H1 (cell line): ENCODE results near the gene EEIG1. TPM values are rescaled to one million over a fixed set of nuclear protein-coding genes. Genes with fewer than 3 reads are reported as not detected.

Source experiments
- CTCF ChIA-PET: fragments of 300-600 bp; sonication (Branson Sonifier 250); formaldehyde crosslinking; loops from one replicate; lab custom pipeline; 2021; ENCODE audit not compliant: partially characterized antibody; lab: Charles Lee
- POLR2A ChIA-PET: fragments of 300-600 bp; sonication (Branson Sonifier 250); formaldehyde crosslinking; loops from one replicate; lab custom pipeline; 2021; ENCODE audit warnings: inconsistent platforms; ENCODE audit not compliant: partially characterized antibody; lab: Charles Lee
- DNase-seq, 2 experiments: peaks; one replicate each; pipeline versions ENCODE4 v3.0.0 to v3.0.0-alpha.2; 2010 to 2022; ENCODE audit warnings: low spot score in 2 of 2, low read depth in 1 of 2, mixed read lengths in 1 of 2
- FAIRE-seq: peaks from 2 replicates; lab custom pipeline; 2011; peaks lifted over from hg19 to GRCh38; lab: Jason Lieb, UNC
- H2AFZ ChIP-seq: 2 replicates; pipeline ENCODE4 v1.8.1; 2012; ENCODE audit warnings: low read length, inconsistent platforms
- H2AK5ac ChIP-seq: 2 replicates; pipeline ENCODE4 v1.6.1; 2013; ENCODE audit warnings: low read depth, low read length
- H2BK120ac ChIP-seq: replicated peaks from 2 replicates; pipeline ENCODE3; 2013; ENCODE audit warnings: low read depth, low read length, inconsistent platforms
- H2BK12ac ChIP-seq: 2 replicates; pipeline ENCODE4 v1.6.1; 2013; ENCODE audit warnings: low read depth, low read length
- H2BK15ac ChIP-seq: 2 replicates; pipeline ENCODE4 v1.6.1; 2013; ENCODE audit warnings: low read length
- H2BK20ac ChIP-seq: 2 replicates; pipeline ENCODE4 v1.6.1; 2013; ENCODE audit warnings: low read length
- H2BK5ac ChIP-seq: 2 replicates; pipeline ENCODE4 v1.6.1; 2013; ENCODE audit warnings: low read depth, low read length
- H3K14ac ChIP-seq: 2 replicates; pipeline ENCODE4 v1.6.1; 2013; ENCODE audit warnings: inconsistent platforms; ENCODE audit not compliant: insufficient read length
- H3K18ac ChIP-seq: 2 replicates; pipeline ENCODE4 v1.6.1; 2013; ENCODE audit warnings: low read length; ENCODE audit errors: extremely low read depth
- H3K23ac ChIP-seq: 2 replicates; pipeline ENCODE4 v1.6.1; 2013; ENCODE audit warnings: inconsistent platforms; ENCODE audit not compliant: insufficient read length
- H3K23me2 ChIP-seq: 2 replicates; pipeline ENCODE4 v1.6.1; 2013; ENCODE audit warnings: low read depth, low read length
- H3K27ac ChIP-seq: 2 replicates; pipeline ENCODE4 v1.6.1; 2011; ENCODE audit warnings: low read depth, low read length, inconsistent platforms
- H3K27me3 ChIP-seq, 4 experiments: replicated peaks in 1 of 4; 1 replicate in 1 of 4; 2 replicates in 3 of 4; pipeline versions ENCODE4 v1.6.1 to v1.8.1; 2011 to 2013; ENCODE audit warnings: low read length in 3 of 4, mild to moderate bottlenecking in 3 of 4, inconsistent platforms in 2 of 4, mixed read lengths in 2 of 4, moderate library complexity in 1 of 4; ENCODE audit not compliant: control insufficient read depth in 3 of 4, insufficient read depth in 3 of 4; ENCODE audit errors: extremely low read depth in 1 of 4
- H3K36me3 ChIP-seq, 4 experiments: 2 replicates each; pipeline versions ENCODE4 v1.6.1 to v1.8.1; 2011 to 2013; ENCODE audit warnings: mild to moderate bottlenecking in 4 of 4, low read length in 3 of 4, moderate library complexity in 2 of 4, control low read depth in 1 of 4, inconsistent platforms in 1 of 4; ENCODE audit not compliant: insufficient read depth in 4 of 4, control insufficient read depth in 2 of 4
- H3K4ac ChIP-seq: replicated peaks from 2 replicates; pipeline ENCODE3; 2013; ENCODE audit warnings: low read length, low read depth, mixed read lengths, inconsistent platforms; ENCODE audit not compliant: insufficient read length
- H3K4me1 ChIP-seq, 4 experiments: replicated peaks in 1 of 4; 1 replicate in 1 of 4; 2 replicates in 3 of 4; pipeline versions ENCODE4 v1.6.1 to v1.8.1; 2011 to 2013; ENCODE audit warnings: low read length in 3 of 4, inconsistent platforms in 2 of 4, mixed read lengths in 1 of 4; ENCODE audit not compliant: insufficient read depth in 4 of 4, control insufficient read depth in 3 of 4
- H3K4me2 ChIP-seq, 2 experiments: 2 replicates each; pipeline versions ENCODE4 v1.6.1 to v1.8.1; 2011 to 2013; ENCODE audit warnings: low read depth in 2 of 2, low read length in 2 of 2, control low read depth in 1 of 2, inconsistent platforms in 1 of 2, mild to moderate bottlenecking in 1 of 2; ENCODE audit not compliant: insufficient read depth in 1 of 2
- H3K4me3 ChIP-seq, 4 experiments: fragments of 200-600, 300-600 bp in 1 of 4; sonication (generic), shearing (Covaris generic), sonication (Bioruptor Twin) in 1 of 4; 2 replicates each; pipeline versions ENCODE4 v1.5.1 to v1.8.1; 2011 to 2016; ENCODE audit warnings: low read length in 4 of 4, low read depth in 3 of 4, control low read depth in 2 of 4, inconsistent platforms in 2 of 4, mild to moderate bottlenecking in 2 of 4, mixed read lengths in 1 of 4, moderate library complexity in 1 of 4; ENCODE audit not compliant: insufficient read depth in 2 of 4; ENCODE audit errors: extremely low read depth in 1 of 4
- H3K56ac ChIP-seq: replicated peaks from 2 replicates; pipeline ENCODE3; 2013; ENCODE audit warnings: low read depth, mild to moderate bottlenecking, mixed read lengths, low read length, inconsistent platforms; ENCODE audit not compliant: insufficient read length
- H3K79me1 ChIP-seq: 2 replicates; pipeline ENCODE4 v1.6.1; 2013; ENCODE audit warnings: low read depth, low read length, control low read depth
- H3K79me2 ChIP-seq, 2 experiments: 2 replicates each; pipeline versions ENCODE4 v1.6.1 to v1.8.1; 2012 to 2013; ENCODE audit warnings: low read length in 2 of 2, mild to moderate bottlenecking in 2 of 2, inconsistent platforms in 1 of 2; ENCODE audit not compliant: insufficient read depth in 2 of 2, control insufficient read depth in 1 of 2
- H3K9ac ChIP-seq, 4 experiments: replicated peaks in 1 of 4; 1 replicate in 1 of 4; 2 replicates in 3 of 4; pipeline versions ENCODE4 v1.6.1 to v1.8.1; 2011 to 2013; ENCODE audit warnings: low read depth in 3 of 4, low read length in 3 of 4, control low read depth in 2 of 4, mild to moderate bottlenecking in 2 of 4, moderate library complexity in 2 of 4, inconsistent platforms in 1 of 4; ENCODE audit errors: extremely low read depth in 1 of 4
- H3K9me3 ChIP-seq, 2 experiments: 2 replicates each; pipeline versions ENCODE4 v1.6.1 to v1.8.1; 2012 to 2013; ENCODE audit warnings: mild to moderate bottlenecking in 2 of 2, moderate library complexity in 2 of 2, control low read depth in 1 of 2, inconsistent platforms in 1 of 2, low read depth in 1 of 2, low read length in 1 of 2, mixed read lengths in 1 of 2; ENCODE audit not compliant: insufficient read depth in 2 of 2
- H4K20me1 ChIP-seq, 2 experiments: replicated peaks in 1 of 2; 2 replicates each; pipeline versions ENCODE3 to v1.8.1; 2011 to 2013; ENCODE audit warnings: inconsistent platforms in 2 of 2, low read length in 2 of 2, mild to moderate bottlenecking in 1 of 2; ENCODE audit not compliant: insufficient read depth in 2 of 2, control insufficient read depth in 1 of 2
- H4K5ac ChIP-seq: 2 replicates; pipeline ENCODE4 v1.6.1; 2013; ENCODE audit warnings: low read length, low read depth, mixed read lengths, inconsistent platforms; ENCODE audit not compliant: insufficient read length
- H4K8ac ChIP-seq: 2 replicates; pipeline ENCODE4 v1.8.0; 2013; ENCODE audit warnings: mild to moderate bottlenecking, moderate library complexity, low read length, inconsistent platforms; ENCODE audit not compliant: insufficient read depth; ENCODE audit errors: extremely low read depth
- H4K91ac ChIP-seq: replicated peaks from 2 replicates; pipeline ENCODE3; 2013; ENCODE audit warnings: low read length, mixed read lengths, inconsistent platforms; ENCODE audit not compliant: insufficient read length
- CTCF ChIP-seq, 3 experiments: IDR thresholded peaks; 1 replicate in 2 of 3; 2 replicates in 1 of 3; pipeline versions ENCODE4 v1.5.1 to v1.6.1; 2011; ENCODE audit warnings: low read length in 3 of 3, mild to moderate bottlenecking in 3 of 3, inconsistent platforms in 2 of 3, low read depth in 1 of 3, moderate library complexity in 1 of 3; ENCODE audit not compliant: insufficient read depth in 1 of 3; ENCODE audit errors: control extremely low read depth in 1 of 3
- POU5F1 ChIP-seq: IDR thresholded peaks from 2 replicates; pipeline ENCODE4 v1.6.1; 2011; ENCODE audit warnings: low read depth, mild to moderate bottlenecking, low read length, moderate library complexity
- TCF12 ChIP-seq: IDR thresholded peaks from 2 replicates; pipeline ENCODE4 v1.6.1; 2011; ENCODE audit warnings: low read depth, mild to moderate bottlenecking, low read length
- WGBS, 2 experiments: shearing (Covaris generic) in 1 of 2; methylation state at CpG; one replicate each; pipeline versions ENCODE4 v1.1.6 to v1.1.7; 2013 to 2015; ENCODE audit warnings: low lambda C conversion rate in 2 of 2, mixed read lengths in 2 of 2, inconsistent platforms in 1 of 2, low coverage in 1 of 2, missing lambda C conversion rate in 1 of 2; ENCODE audit not compliant: insufficient replicate concordance in 2 of 2, insufficient coverage in 1 of 2, insufficient read length in 1 of 2; ENCODE audit errors: extremely low coverage in 1 of 2, missing lambda C conversion rate in 1 of 2; 5-methylcytosine and 5-hydroxymethylcytosine counted together
- polyA plus RNA-seq, 7 experiments: library from polyadenylated mRNA; depleted of rRNA in 3 of 7; stranded (reverse) in 5 of 7; unstranded in 2 of 7; fragments of >200 nt in 5 of 7; fragments of 200-250 nt in 2 of 7; gene quantifications; 1 replicate in 5 of 7; 2 replicates in 1 of 7; 4 replicates in 1 of 7; pipeline versions ENCODE4 v1.2.1 to v1.2.3, GENCODE V29; 2011 to 2013; ENCODE audit warnings: missing spikeins in 2 of 7, mixed read lengths in 2 of 7
- total RNA-seq: library from RNA; stranded (reverse); fragmentation: NEBNext Ultra II Directional; extraction: Animal tissue kit (Norgen Biotek cat#: 25700); gene quantifications from 2 replicates; pipeline ENCODE4 v1.2.1, GENCODE V29; 2021

EEIG1 gene
- total and polyA plus RNA-seq, 2 of the 8 experiments (the other 6 are each of a cell fraction or from before 2014, with no cell fraction given): 29.8 to 50.8 TPM

GRCh38 chr9:127934248-127934647 lies 46.5 kb downstream of the EEIG1 start:
- Histone ChIP-seq H4K91ac (no peak overlapping the region), H3K9me3 (no peaks in the 10 kb centered on the region), H3K14ac (no peak overlapping the region), H3K4ac (no peak overlapping the region), H3K27me3 (peaks cover 0 to 7% (median 3%) of the 10 kb centered on the region in 4 experiments; a peak in 4 of 7 replicates), H3K9ac (no peak overlapping the region), H4K5ac (no peak overlapping the region), H3K79me2 (peaks cover 0 to 15% of the 10 kb centered on the region in 2 experiments; a peak in 1 of 4 replicates), H2BK5ac (no peak overlapping the region), H2BK120ac (no peak overlapping the region), H3K27ac (no peak overlapping the region), H3K4me1 (peaks cover 13 to 23% (median 18%) of the 10 kb centered on the region in 4 experiments), H3K56ac (no peak overlapping the region), H2AFZ (no peak overlapping the region), H3K4me3 (no peak overlapping the region), H3K18ac (no peak overlapping the region; the same call in 1 of the 2 replicates), H3K23ac (no peak overlapping the region), H4K20me1 (peaks cover 1 to 22% of the 10 kb centered on the region in 2 experiments), H2BK15ac (no peak overlapping the region), H2AK5ac (no peak overlapping the region), H4K8ac (no peak overlapping the region; the same call in 1 of the 2 replicates), H3K36me3 (peaks cover 0 to 3% (median 0%) of the 10 kb centered on the region in 4 experiments; a peak in 2 of 8 replicates), H3K79me1 (peaks cover 10% of the 10 kb centered on the region), H2BK20ac (no peak overlapping the region), H2BK12ac (no peak overlapping the region), H3K4me2 (no peak overlapping the region), H3K23me2 (peaks cover 20% of the 10 kb centered on the region; the same call in 1 of the 2 replicates)
- CTCF ChIA-PET: interaction anchor here (1.0 to 35.5 kb wide), 5 partner anchors 8 to 325 kb away, joined by 3 to 825 read pairs (median 5); no protein-coding TSS in a partner anchor
- FAIRE-seq (no peak), DNase-seq (no peak)
- POLR2A ChIA-PET: interaction anchor here (1.7 kb wide), 1 partner anchor 8 kb away, joined by 4 read pairs; no protein-coding TSS in a partner anchor
- 80% methylated on average over 4 of the region's 4 CpGs; no CpG with 5 or more reads in 1 of the 2 experiments for WGBS, 2 experiments
- no peak for TF ChIP-seq CTCF (IDR thresholded peaks at IDR 0.05; ENCODE audit: control extremely low read depth in 1 of 3, insufficient read depth in 1 of 3, low read depth in 1 of 3, low read length in 3 of 3)
- no peak for TF ChIP-seq TCF12
- TF ChIP-seq POU5F1: no peak
